ENCODE measurements around the gene KCNK18.
"Not testable (repeated sequence)": the region's sequence is repeated elsewhere in the genome, so short reads cannot be mapped to it uniquely, and the experiment has no call there.

Gene KCNK18

GRCh38 chr10:117222552-117222951, 25.3 kb downstream of the KCNK18 start:
- no peak for DNase-seq (ENCODE audit: low read depth)

- no peak for DNase-seq (ENCODE audit: low read depth)
These were observed 25.8 kb downstream of the KCNK18 start for GRCh38 chr10:117222976-117223692.

- no peak for DNase-seq (ENCODE audit: low read depth)
These were observed 26.6 kb downstream of the KCNK18 start for GRCh38 chr10:117223693-117224430.

- no peak for DNase-seq (ENCODE audit: low read depth)
These were observed 27.6 kb downstream of the KCNK18 start for GRCh38 chr10:117224881-117225280.

- no peak for DNase-seq (ENCODE audit: low read depth)
These were observed 29.6 kb downstream of the KCNK18 start for GRCh38 chr10:117226813-117227451.

GRCh38 chr10:117228210-117228609, 30.9 kb downstream of the KCNK18 start:
- no peak for DNase-seq (ENCODE audit: low read depth)

- not testable (repeated sequence) for DNase-seq (ENCODE audit: low read depth)
These were observed 32.8 kb downstream of the KCNK18 start for GRCh38 chr10:117230107-117230506.

GRCh38 chr10:117237401-117237991, 40.2 kb downstream of the KCNK18 start:
- no peak for DNase-seq (ENCODE audit: low read depth)

- no peak for DNase-seq (ENCODE audit: low read depth)
These were observed 41.8 kb downstream of the KCNK18 start for GRCh38 chr10:117239051-117239450.

- DNase-seq (ENCODE audit: low read depth) = no peak
These were observed 42.7 kb downstream of the KCNK18 start for GRCh38 chr10:117239721-117240620.

- DNase-seq (ENCODE audit: low read depth) = no peak
These were observed 43.6 kb downstream of the KCNK18 start, which contains the start of gene SLC18A2 for GRCh38 chr10:117240621-117241529. TSS of gene SLC18A2 (plus strand) at chr10:117241114. CDS start at chr10:117241694, 580 bp downstream.

GRCh38 chr10:117241541-117242462, 44.5 kb downstream of the KCNK18 start:
- no peak for DNase-seq (ENCODE audit: low read depth)

GRCh38 chr10:117242463-117242832, 45.2 kb downstream of the KCNK18 start:
- no peak for DNase-seq (ENCODE audit: low read depth)

- DNase-seq (ENCODE audit: low read depth) = no peak
These were observed 49.8 kb downstream of the KCNK18 start for GRCh38 chr10:117246997-117247671.

- DNase-seq (ENCODE audit: low read depth) = peak; percentile 12
These were observed 51.6 kb downstream of the KCNK18 start for GRCh38 chr10:117248750-117249465.

GRCh38 chr10:117249493-117250093, 52.3 kb downstream of the KCNK18 start:
- no peak for DNase-seq (ENCODE audit: low read depth)

GRCh38 chr10:117250411-117250810, 53.1 kb downstream of the KCNK18 start:
- DNase-seq (ENCODE audit: low read depth) = no peak

GRCh38 chr10:117253908-117254307, 56.6 kb downstream of the KCNK18 start:
- no peak for DNase-seq (ENCODE audit: low read depth)

All from GM04503 (cell line).